Measurements from ENCODE around the gene KCNB1.

Gene KCNB1

GRCh38 chr20:49381558-49382493 is 100.6 kb downstream of the KCNB1 start:
- TF ChIP-seq CTCF (conservative IDR thresholded peaks at IDR 0.05; ENCODE audit: low read length) (no peak), EZH2phosphoT487 (IDR thresholded peaks at IDR 0.05; ENCODE audit: borderline replicate concordance) (no peak)
- no peaks in the 10 kb centered on the region for H3K9me2 ChIP-seq (replicated peaks; ENCODE audit: low read depth, low read length)
- H3K9me3 ChIP-seq (ENCODE audit: insufficient read depth, low read depth, low read length), result no peaks in the 10 kb centered on the region
- no peak overlapping the region for H3K4me2 ChIP-seq (ENCODE audit: low read depth, low read length, poor library complexity, severe bottlenecking)
- H3K9ac ChIP-seq (ENCODE audit: low read depth, low read length, poor library complexity, severe bottlenecking), result no peak overlapping the region
- H3K4me1 ChIP-seq (ENCODE audit: insufficient read depth, low read length, poor library complexity, severe bottlenecking), result no peaks in the 10 kb centered on the region
- no peaks in the 10 kb centered on the region for H3K36me3 ChIP-seq (ENCODE audit: insufficient read depth, low read length)
- H3K4me3 ChIP-seq (ENCODE audit: low read length, poor library complexity, severe bottlenecking), result no peak overlapping the region
- H3F3A ChIP-seq (ENCODE audit: low read depth), result no peaks in the 10 kb centered on the region
- H3K27me3 ChIP-seq (ENCODE audit: insufficient read depth, low read length, poor library complexity, severe bottlenecking), result no peaks in the 10 kb centered on the region
- no peak overlapping the region for H2AFZ ChIP-seq (ENCODE audit: low read length)
- no peaks in the 10 kb centered on the region for H4K20me1 ChIP-seq (ENCODE audit: insufficient read depth, low read length, poor library complexity, severe bottlenecking)
- H3K79me2 ChIP-seq (ENCODE audit: insufficient read depth, low read length), result no peaks in the 10 kb centered on the region

GRCh38 chr20:49380337-49380780 is 102.1 kb downstream of the KCNB1 start:
- no peaks in the 10 kb centered on the region for H3F3A ChIP-seq (ENCODE audit: low read depth)
- no peaks in the 10 kb centered on the region for H3K4me1 ChIP-seq (ENCODE audit: insufficient read depth, low read length, poor library complexity, severe bottlenecking)
- no peaks in the 10 kb centered on the region for H3K9me3 ChIP-seq (ENCODE audit: insufficient read depth, low read depth, low read length)
- H3K79me2 ChIP-seq (ENCODE audit: insufficient read depth, low read length), result no peaks in the 10 kb centered on the region
- H3K36me3 ChIP-seq (ENCODE audit: insufficient read depth, low read length), result no peaks in the 10 kb centered on the region
- H3K9me2 ChIP-seq (replicated peaks; ENCODE audit: low read depth, low read length), result no peaks in the 10 kb centered on the region
- no peak for TF ChIP-seq EZH2phosphoT487 (IDR thresholded peaks at IDR 0.05; ENCODE audit: borderline replicate concordance)
- TF ChIP-seq CTCF (conservative IDR thresholded peaks at IDR 0.05; ENCODE audit: low read length), result no peak
- H3K9ac ChIP-seq (ENCODE audit: low read depth, low read length, poor library complexity, severe bottlenecking), result no peak overlapping the region
- H3K27me3 ChIP-seq (ENCODE audit: insufficient read depth, low read length, poor library complexity, severe bottlenecking), result no peaks in the 10 kb centered on the region
- H2AFZ ChIP-seq (ENCODE audit: low read length), result no peak overlapping the region
- H3K4me3 ChIP-seq (ENCODE audit: low read length, poor library complexity, severe bottlenecking), result no peak overlapping the region
- H4K20me1 ChIP-seq (ENCODE audit: insufficient read depth, low read length, poor library complexity, severe bottlenecking), result no peaks in the 10 kb centered on the region
- H3K4me2 ChIP-seq (ENCODE audit: low read depth, low read length, poor library complexity, severe bottlenecking), result no peak overlapping the region

- H3K79me2 ChIP-seq (ENCODE audit: insufficient read depth, low read length), result no peaks in the 10 kb centered on the region
- no peaks in the 10 kb centered on the region for H3K9me3 ChIP-seq (ENCODE audit: insufficient read depth, low read depth, low read length)
- no peaks in the 10 kb centered on the region for H3F3A ChIP-seq (ENCODE audit: low read depth)
- H2AFZ ChIP-seq (ENCODE audit: low read length), result no peak overlapping the region
- TF ChIP-seq EZH2phosphoT487 (IDR thresholded peaks at IDR 0.05; ENCODE audit: borderline replicate concordance), result no peak
- TF ChIP-seq CTCF (conservative IDR thresholded peaks at IDR 0.05; ENCODE audit: low read length), result no peak
- H3K27me3 ChIP-seq (ENCODE audit: insufficient read depth, low read length, poor library complexity, severe bottlenecking), result no peaks in the 10 kb centered on the region
- no peaks in the 10 kb centered on the region for H3K36me3 ChIP-seq (ENCODE audit: insufficient read depth, low read length)
- no peaks in the 10 kb centered on the region for H4K20me1 ChIP-seq (ENCODE audit: insufficient read depth, low read length, poor library complexity, severe bottlenecking)
- no peak overlapping the region for H3K4me3 ChIP-seq (ENCODE audit: low read length, poor library complexity, severe bottlenecking)
- no peak overlapping the region for H3K4me2 ChIP-seq (ENCODE audit: low read depth, low read length, poor library complexity, severe bottlenecking)
- no peak overlapping the region for H3K9ac ChIP-seq (ENCODE audit: low read depth, low read length, poor library complexity, severe bottlenecking)
- H3K4me1 ChIP-seq (ENCODE audit: insufficient read depth, low read length, poor library complexity, severe bottlenecking), result no peaks in the 10 kb centered on the region
- H3K9me2 ChIP-seq (replicated peaks; ENCODE audit: low read depth, low read length), result no peaks in the 10 kb centered on the region
Measured at GRCh38 chr20:49379338-49379737, 103.1 kb downstream of the KCNB1 start.

Data from Loucy (cell line).